Mesodermal cell (in vitro differentiated cells): Measurements from ENCODE around the gene RAB6B. TPM values are rescaled to one million over a fixed set of nuclear protein-coding genes. Genes with fewer than 3 reads are reported as not detected.

Source experiments
- H3K27ac ChIP-seq: 2 replicates; pipeline ENCODE4 v1.7.0; 2013; ENCODE audit warnings: mild to moderate bottlenecking, low read depth, low read length, moderate library complexity; ENCODE audit not compliant: severe bottlenecking
- H3K36me3 ChIP-seq: 2 replicates; pipeline ENCODE4 v1.7.1; 2013; ENCODE audit warnings: mild to moderate bottlenecking, low read length, moderate library complexity; ENCODE audit not compliant: control insufficient read depth, insufficient read depth
- H3K4me1 ChIP-seq: one replicate; pipeline ENCODE4 v1.7.1; 2013; ENCODE audit warnings: mild to moderate bottlenecking, low read length; ENCODE audit not compliant: insufficient read depth, control insufficient read depth, poor library complexity, severe bottlenecking
- H3K4me3 ChIP-seq: 2 replicates; pipeline ENCODE4 v1.7.0; 2013; ENCODE audit warnings: low read length, control low read depth, mild to moderate bottlenecking; ENCODE audit not compliant: insufficient read depth, poor library complexity, severe bottlenecking; ENCODE audit errors: extremely low read depth
- H3K9me3 ChIP-seq: 2 replicates; pipeline ENCODE4 v1.7.1; 2013; ENCODE audit warnings: mild to moderate bottlenecking, low read length, moderate library complexity; ENCODE audit not compliant: control insufficient read depth
- WGBS, 2 experiments: methylation state at CpG; one replicate each; pipeline ENCODE4 v1.1.5; 2013; ENCODE audit warnings: missing lambda C conversion rate in 2 of 2; ENCODE audit not compliant: insufficient coverage in 2 of 2; 5-methylcytosine and 5-hydroxymethylcytosine counted together
- polyA plus RNA-seq, 2 experiments: library from polyadenylated mRNA; stranded (reverse); fragments of 50-300 nt; gene quantifications; one replicate each; pipeline ENCODE4 v1.2.3, GENCODE V29; 2013

The RAB6B gene
- 3.2 TPM for polyA plus RNA-seq (2013, experiment 1 of 2)
- polyA plus RNA-seq (2013, experiment 2 of 2) = 2.7 TPM

GRCh38 chr3:133895208-133896001 lies at the start of gene RAB6B:
RAB6B (minus strand) TSS chr3:133895882; CDS start chr3:133895466, 416 bp downstream.
- Histone ChIP-seq H3K9me3 (no peaks in the 10 kb centered on the region), H3K27ac (no peak within 1 kb of the TSS), H3K4me1 (peaks cover 8% of the 10 kb centered on the region), H3K36me3 (no peaks in the 10 kb centered on the region), H3K4me3 (peak within 1 kb of the TSS; percentile 62)
- 0 to 1% methylated on average over 29 to 51 of the region's 80 CpGs for WGBS, 2 experiments

GRCh38 chr3:133944641-133945380 lies 49.1 kb upstream of the RAB6B start:
- Histone ChIP-seq H3K36me3 (no peaks in the 10 kb centered on the region), H3K27ac (no peak overlapping the region), H3K4me3 (no peak overlapping the region), H3K4me1 (peaks cover 29% of the 10 kb centered on the region), H3K9me3 (no peaks in the 10 kb centered on the region)
- 93 to 96% methylated on average over 10 to 13 of the region's 13 CpGs for WGBS, 2 experiments

GRCh38 chr3:133944181-133944580 lies 48.5 kb upstream of the RAB6B start:
- Histone ChIP-seq H3K4me1 (peaks cover 29% of the 10 kb centered on the region), H3K36me3 (no peaks in the 10 kb centered on the region), H3K4me3 (no peak overlapping the region), H3K9me3 (no peaks in the 10 kb centered on the region), H3K27ac (no peak overlapping the region)
- WGBS, 2 experiments = 100% methylated on average over 1 of the region's 2 CpGs; no CpG with 5 or more reads in 1 of the 2 experiments

GRCh38 chr3:133943639-133944141 lies 48.0 kb upstream of the RAB6B start:
- H3K9me3 ChIP-seq = no peaks in the 10 kb centered on the region
- H3K4me1 ChIP-seq = peaks cover 29% of the 10 kb centered on the region
- no peak overlapping the region for H3K4me3 ChIP-seq
- 71 to 90% methylated on average over 3 to 4 of the region's 5 CpGs for WGBS, 2 experiments
- H3K36me3 ChIP-seq = no peaks in the 10 kb centered on the region
- peak overlapping the region; percentile 13 for H3K27ac ChIP-seq

GRCh38 chr3:133943031-133943535 lies 47.4 kb upstream of the RAB6B start:
- H3K4me3 ChIP-seq = no peak overlapping the region
- no peak overlapping the region for H3K27ac ChIP-seq
- no peaks in the 10 kb centered on the region for H3K9me3 ChIP-seq
- H3K36me3 ChIP-seq = no peaks in the 10 kb centered on the region
- 100% methylated on average over 1 of the region's 2 CpGs; no CpG with 5 or more reads in 1 of the 2 experiments for WGBS, 2 experiments
- H3K4me1 ChIP-seq = peaks cover 29% of the 10 kb centered on the region

GRCh38 chr3:133941415-133941821 lies 45.7 kb upstream of the RAB6B start:
- 61 to 64% methylated on average over 6 to 7 of the region's 7 CpGs for WGBS, 2 experiments
- no peaks in the 10 kb centered on the region for H3K9me3 ChIP-seq
- no peak overlapping the region for H3K4me3 ChIP-seq
- H3K36me3 ChIP-seq = no peaks in the 10 kb centered on the region
- H3K27ac ChIP-seq = no peak overlapping the region
- peaks cover 29% of the 10 kb centered on the region for H3K4me1 ChIP-seq

GRCh38 chr3:133940536-133940935 lies 44.9 kb upstream of the RAB6B start:
- peaks cover 29% of the 10 kb centered on the region for H3K4me1 ChIP-seq
- H3K36me3 ChIP-seq = no peaks in the 10 kb centered on the region
- no peak overlapping the region for H3K4me3 ChIP-seq
- H3K9me3 ChIP-seq = no peaks in the 10 kb centered on the region
- H3K27ac ChIP-seq = no peak overlapping the region
- whole genome bisulfite sequencing, 2 experiments = 94 to 97% methylated on average over 8 to 9 of the region's 10 CpGs

- no peak overlapping the region for H3K27ac ChIP-seq
- 79 to 82% methylated on average over 1 of the region's 1 CpG for WGBS, 2 experiments
- H3K4me3 ChIP-seq = no peak overlapping the region
- H3K36me3 ChIP-seq = no peaks in the 10 kb centered on the region
- no peaks in the 10 kb centered on the region for H3K9me3 ChIP-seq
- peaks cover 23% of the 10 kb centered on the region for H3K4me1 ChIP-seq
Measured at GRCh38 chr3:133939463-133939835, 43.8 kb upstream of the RAB6B start.

GRCh38 chr3:133938770-133939462 lies 43.2 kb upstream of the RAB6B start:
- H3K36me3 ChIP-seq = no peaks in the 10 kb centered on the region
- peaks cover 17% of the 10 kb centered on the region for H3K4me1 ChIP-seq
- 60 to 100% methylated on average over 1 of the region's 2 CpGs for WGBS, 2 experiments
- no peaks in the 10 kb centered on the region for H3K9me3 ChIP-seq
- no peak overlapping the region for H3K4me3 ChIP-seq
- no peak overlapping the region for H3K27ac ChIP-seq
